NCI-H524 treated with DMSO at 0.1 percent for 48 hours (cell line): ENCODE measurements around the gene MMP7.

Source experiments
- DNase-seq: peaks from one replicate; lab custom pipeline; 2025; lab: John Stamatoyannopoulos, UW

Gene MMP7, protein sequence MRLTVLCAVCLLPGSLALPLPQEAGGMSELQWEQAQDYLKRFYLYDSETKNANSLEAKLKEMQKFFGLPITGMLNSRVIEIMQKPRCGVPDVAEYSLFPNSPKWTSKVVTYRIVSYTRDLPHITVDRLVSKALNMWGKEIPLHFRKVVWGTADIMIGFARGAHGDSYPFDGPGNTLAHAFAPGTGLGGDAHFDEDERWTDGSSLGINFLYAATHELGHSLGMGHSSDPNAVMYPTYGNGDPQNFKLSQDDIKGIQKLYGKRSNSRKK

GRCh38 chr11:102530558-102530957, at the start of gene MMP7:
Gene MMP7, minus strand, starts transcription at chr11:102530747. Its CDS starts 47 bp downstream, at chr11:102530700.
- no peak for DNase-seq

GRCh38 chr11:102577723-102578122, 47.2 kb upstream of the MMP7 start:
- no peak for DNase-seq

DNA sequence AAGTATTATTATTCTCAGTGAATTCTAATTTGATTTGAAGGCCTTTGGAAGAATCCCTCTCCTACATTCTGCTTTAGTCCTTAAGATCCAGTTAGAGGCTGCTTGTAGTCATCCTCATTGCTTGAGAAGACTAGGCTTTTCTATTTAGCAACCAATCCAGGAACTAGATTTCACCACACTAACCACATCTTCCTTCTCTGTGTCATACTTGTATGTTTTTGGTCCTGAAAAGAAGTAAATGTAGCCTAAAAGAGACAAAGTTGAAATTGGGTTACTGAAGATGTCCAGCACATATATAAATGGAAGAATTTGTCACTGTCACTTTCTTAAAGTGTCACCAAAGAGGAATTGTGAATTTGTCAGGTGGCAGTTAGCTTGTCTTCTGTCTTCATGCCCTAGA, 46.6 kb upstream of the MMP7 start:
- no peak for DNase-seq

DNA sequence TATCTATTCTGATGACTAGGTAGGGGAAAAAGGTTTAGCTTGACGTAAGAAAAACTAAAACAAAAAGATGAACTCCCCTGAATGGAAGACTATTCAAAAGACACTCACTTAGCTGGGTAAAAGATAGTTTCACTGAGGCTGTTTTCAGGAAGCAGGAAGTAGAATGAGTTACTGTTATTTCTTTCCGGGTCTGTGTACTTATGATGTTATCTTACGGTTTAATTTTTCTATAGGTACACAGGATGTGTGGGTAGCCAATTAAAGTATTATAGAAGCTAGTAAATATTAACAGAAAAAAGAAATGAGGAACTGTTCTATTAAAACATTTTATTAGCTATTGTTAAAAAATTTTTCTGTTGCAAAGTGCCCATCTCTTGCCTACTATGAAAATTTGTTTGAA, 45.8 kb upstream of the MMP7 start:
- no peak for DNase-seq

DNA sequence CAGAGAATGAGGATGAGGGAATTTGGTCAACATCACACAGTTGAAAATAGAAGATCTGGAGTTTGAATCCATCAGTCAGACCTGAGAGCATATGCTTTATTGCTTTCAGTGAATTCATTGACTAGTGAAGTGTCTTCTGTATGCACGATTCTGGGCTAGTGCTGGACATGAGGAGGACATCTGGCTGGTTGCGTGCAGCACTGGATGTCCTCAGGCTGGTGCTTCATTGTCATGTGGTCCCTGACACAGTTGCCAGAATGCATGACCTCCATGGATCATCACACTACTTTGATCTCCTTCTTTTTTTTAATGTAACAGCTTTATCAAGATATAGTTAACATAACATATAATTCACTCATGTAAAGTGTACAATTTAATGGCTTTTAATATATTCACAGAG, 44.5 kb upstream of the MMP7 start:
- no peak for DNase-seq

DNA sequence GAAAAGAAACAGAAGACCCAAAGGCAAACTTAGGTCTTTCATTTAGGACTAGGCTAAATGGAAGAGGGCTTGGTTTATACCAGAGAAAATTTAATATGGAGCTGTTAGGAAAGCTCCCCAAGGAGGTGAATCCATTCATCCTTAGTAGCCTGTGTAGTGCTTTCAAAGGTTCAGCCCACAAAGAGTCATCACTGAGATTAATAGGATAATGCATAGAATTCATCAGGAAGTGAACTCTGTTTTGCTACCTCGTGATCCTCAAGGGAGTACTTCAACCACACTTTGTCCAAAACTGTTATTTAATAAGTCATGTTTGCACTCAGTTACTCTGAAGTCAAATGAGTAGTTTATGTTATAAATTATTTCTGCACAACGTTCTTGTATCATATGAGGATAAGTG, 43.3 kb upstream of the MMP7 start:
- DNase-seq = no peak

DNA sequence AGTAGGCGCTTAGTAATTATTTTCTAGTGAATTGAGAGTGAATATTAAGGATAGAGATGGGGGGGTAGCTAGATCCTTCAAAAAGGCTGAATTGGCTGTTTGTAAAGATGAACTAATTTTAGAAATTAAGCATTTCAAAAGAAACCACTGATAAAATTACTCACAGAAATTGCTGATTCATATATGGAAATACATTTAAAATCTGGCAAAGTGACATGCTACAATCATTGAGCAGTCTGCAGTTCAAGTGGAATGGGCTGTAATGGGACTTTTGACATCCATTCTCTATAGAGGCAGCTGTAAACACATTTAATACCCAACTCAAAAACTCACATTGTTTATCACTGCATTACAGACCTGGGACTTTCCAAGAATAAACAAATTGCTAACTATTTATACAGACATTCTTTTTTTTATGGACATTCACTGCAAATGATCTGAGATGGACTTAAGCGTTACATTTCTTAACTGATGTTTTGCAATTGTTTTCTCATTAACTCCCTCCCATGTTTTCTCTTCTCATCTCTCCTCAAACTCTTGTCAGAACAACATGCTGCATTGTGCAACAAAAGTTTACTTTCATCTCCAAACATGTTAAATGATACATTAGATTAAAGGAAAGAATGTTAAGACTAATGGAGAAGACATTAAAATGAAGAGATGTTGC, 42.1 kb upstream of the MMP7 start:
- no peak for DNase-seq

GRCh38 chr11:102568851-102569250, 38.3 kb upstream of the MMP7 start:
- DNase-seq = no peak

DNA sequence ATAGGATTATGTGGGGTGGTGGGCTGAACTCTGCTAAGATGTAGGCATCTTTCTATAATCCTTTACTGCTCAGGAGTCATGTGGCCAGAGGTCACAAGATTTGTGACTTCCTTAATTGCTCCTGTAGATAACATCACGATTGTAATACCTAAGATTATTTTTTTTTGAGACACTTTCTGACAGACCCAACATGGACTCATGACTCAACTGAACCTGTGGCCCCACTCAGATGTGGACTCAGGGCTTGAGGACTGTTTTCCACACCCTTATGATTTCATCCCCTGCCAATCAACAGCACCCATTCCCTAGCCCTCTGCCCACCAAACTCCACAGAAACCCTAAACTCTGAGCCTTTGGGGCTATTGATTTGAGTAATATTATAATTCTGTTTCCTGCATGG, 35.6 kb upstream of the MMP7 start:
- no peak for DNase-seq

GRCh38 chr11:102564110-102564509, 33.6 kb upstream of the MMP7 start:
- DNase-seq = no peak

DNA sequence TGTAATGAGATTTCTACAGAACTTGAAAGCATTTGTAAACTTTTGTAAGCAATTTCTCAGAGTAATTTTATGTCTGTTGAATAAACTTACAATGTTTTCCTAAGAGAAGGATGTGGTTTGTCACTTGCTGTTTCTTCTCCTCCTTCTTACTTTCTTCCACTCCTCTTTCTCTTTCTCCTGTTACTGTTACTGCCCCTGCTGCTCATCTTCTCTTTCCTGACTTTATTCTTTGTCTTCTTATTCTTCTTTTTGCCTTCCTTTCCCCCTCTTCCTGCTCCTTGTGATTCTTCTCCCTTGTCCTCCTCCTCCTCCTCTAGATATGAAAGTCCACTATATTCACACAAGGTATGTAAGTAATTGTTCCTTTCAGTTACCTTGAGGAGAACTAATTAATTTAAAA, 31.1 kb upstream of the MMP7 start:
- no peak for DNase-seq

GRCh38 chr11:102560555-102561011, 30.0 kb upstream of the MMP7 start:
- DNase-seq = no peak

DNA sequence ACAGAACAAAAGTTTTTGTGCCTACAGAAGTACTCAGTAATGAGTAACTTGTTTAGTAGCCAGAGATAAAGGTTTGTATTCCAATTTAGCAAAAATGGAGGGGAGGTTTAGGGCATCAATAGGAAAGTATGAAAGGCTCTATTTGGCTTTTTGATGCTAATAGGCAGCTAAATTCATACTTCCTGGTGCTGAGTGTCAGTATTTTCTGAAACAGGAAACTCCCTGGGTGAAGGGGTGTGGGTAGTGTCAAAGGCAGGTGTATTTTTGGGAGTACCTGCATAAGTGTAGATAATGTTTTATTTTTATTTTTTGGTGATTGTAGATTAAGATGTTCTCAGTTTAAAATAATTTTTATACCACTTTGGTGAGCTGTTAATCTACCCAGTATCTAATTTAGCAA, 29.3 kb upstream of the MMP7 start:
- no peak for DNase-seq

DNA sequence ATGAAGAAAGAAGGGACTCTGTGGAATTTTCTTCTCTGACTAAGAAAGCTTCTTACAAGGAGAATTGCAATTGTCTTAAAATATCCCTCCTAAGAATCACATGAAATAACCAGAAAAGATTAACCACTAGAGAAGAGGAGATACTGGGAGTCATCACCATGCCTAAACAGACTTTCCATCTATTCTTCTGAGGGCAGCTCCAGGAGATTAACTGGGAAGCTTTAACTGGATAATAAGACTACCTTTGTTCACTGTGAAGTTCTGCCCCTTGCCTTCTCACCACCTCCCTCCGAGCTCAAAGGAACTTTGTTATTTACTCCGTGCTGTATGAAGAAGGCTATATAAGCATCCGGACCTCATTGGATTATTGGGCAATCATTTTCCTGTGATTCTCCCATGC, 24.5 kb upstream of the MMP7 start:
- DNase-seq = no peak

DNA sequence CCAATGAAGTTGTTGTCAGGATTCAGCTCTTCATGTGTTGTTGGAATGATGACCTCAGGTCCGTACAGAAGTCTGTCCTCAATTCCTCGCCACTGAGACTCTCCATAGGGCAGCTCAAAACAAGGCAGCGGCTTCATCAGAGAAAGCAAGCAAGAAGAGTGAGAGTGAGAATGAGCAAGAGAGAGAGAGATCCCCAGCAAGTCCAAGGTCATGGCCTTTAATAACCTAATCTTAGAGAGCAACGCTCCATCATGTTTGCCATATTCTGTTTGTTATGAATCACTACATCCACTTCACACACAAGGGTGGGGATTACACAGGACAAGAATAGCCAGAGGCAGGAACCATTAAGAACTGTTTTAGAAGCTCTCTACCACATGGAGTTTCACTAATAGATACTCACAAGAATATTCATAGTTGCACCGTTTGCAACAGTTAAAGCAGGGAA, 23.3 kb upstream of the MMP7 start:
- DNase-seq = no peak

- DNase-seq = no peak
These were observed 22.1 kb upstream of the MMP7 start for GRCh38 chr11:102552447-102553194.

DNA sequence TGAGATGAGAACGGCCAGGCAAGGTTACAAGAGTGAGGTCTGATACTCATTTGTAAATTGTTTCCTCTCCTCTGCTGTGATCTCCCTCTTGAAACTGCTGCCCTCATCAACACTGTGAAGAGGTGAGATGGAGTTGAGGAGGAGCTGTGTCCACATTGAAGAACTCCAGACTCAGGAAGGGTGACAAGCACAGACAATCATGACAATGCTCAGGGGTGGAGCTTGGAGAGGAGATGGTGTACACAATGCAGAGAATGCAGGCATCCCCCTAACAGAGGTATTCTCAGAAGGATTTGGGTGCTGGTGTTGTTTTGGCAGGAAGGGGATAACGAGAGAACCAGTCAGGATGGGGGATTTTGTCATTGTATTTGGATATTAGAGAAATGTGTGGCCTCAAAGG, 21.5 kb upstream of the MMP7 start:
- no peak for DNase-seq

DNA sequence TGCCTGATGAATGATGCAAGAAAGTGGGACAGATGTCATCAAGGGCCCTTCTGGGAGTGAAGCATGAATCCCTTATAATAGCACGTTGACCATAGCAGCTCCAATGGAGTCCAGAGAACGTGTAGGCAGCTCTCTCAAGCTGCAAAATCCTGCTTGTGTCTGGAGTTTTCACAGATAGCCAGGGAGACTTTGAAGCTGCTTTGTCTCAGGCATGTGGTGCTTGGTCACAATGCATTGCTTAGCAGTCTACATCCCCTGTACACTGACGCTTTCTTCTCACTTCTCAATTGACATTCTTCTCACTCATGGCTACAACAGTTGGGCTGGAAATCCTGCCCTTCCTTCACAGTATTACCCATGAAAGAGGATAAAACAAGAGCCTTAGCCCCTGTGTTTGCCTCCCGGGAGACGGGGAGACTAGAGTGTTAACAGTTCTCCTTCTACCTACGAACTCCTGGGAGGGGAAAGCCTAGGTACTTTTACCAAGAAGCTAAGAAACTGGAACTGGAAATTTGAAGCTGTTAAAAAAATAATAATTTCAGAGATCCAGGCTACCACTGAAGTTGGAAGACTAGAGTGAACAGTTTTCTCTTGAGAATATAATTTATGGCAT, 20.7 kb upstream of the MMP7 start:
- no peak for DNase-seq

DNA sequence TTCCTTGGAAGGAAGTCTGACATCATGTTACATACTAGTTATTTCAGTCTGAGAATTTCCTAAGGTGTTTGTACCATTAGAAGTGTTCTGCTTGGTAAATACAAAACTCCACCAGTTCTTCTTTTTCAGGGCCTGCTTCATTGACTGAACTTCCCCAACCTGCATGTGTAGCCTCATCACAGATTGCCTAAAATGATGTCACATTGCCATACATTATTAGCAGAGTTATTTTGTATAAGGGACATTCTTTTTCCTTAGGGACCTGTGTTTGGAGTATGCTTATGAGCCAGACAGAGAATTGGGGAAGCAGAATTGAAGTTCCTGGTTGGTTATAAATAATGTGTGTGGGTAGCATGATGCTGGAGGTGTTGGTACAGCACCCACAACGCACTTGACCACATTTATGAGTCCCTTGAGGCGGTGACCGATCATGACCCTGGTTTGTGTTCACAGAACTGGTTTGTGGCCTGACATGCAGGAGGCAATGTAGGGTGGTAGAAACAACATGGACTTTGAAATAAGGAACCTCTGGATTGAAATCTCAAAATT, 16.4 kb upstream of the MMP7 start:
- DNase-seq = no peak

- DNase-seq = no peak
These were observed 15.9 kb upstream of the MMP7 start for GRCh38 chr11:102546427-102546826.

- no peak for DNase-seq
These were observed 15.2 kb upstream of the MMP7 start for GRCh38 chr11:102545701-102546100.

DNA sequence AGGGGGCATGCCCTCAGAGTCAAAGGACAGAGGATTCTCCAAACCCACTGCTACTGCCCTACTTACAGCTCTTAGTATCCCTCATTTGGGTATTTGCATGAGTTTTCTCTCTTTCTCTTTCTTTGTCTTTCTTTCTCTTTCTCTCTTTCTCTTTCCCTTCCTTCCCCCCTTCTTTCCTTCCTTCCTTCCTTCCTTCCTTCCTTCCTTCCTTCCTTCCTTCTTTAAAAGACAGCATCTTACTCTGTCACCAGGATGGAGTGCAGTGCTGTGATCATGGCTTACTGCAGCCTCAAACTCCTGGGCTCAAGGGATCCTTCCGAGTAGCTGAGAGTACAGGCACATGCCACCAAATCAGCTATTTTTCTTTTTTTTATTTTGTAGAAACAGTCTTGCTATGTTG, 14.0 kb upstream of the MMP7 start:
- DNase-seq = no peak
